ENCODE data around the gene FBXO47.

DNA sequence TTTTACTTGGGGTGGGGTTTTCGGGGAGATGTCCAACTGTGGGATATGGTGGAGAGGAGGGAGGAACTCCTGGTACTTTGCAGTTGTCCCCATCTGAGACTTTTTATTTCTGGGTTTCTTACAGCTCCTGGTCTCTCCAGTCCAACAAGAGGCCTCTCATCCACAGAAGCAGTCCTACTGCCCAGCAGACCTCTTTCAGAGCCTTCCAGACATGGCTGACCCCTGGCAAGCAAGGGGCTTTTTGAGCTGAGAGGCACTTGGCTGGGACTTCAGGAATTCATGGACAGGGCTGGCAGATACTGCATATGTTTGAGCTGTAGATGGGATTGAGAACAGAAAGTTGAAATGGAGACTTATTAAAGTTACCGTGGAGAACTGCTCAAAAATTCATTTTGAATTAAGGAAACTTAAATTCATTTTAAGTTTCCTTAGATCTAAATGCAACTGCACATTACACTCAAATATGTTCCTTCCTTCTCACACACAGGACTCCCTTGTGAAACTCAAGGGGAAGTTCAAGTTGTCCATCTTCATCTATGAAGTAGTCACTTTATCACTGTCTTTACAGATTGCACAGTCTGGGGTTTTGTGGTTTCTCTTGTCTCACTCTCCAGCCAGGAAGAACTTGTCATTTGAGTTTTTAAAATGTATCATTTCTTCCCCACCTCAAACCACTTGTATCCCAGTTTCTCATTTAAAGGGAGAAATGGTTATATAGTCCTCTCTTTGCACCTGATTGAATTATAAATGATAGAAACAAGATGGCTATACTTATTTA is 40.7 kb downstream of the FBXO47 start:
- TF ChIP-seq POLR2A (IDR thresholded peaks at IDR 0.05): no peak
- TF ChIP-seq, protein P1, sequence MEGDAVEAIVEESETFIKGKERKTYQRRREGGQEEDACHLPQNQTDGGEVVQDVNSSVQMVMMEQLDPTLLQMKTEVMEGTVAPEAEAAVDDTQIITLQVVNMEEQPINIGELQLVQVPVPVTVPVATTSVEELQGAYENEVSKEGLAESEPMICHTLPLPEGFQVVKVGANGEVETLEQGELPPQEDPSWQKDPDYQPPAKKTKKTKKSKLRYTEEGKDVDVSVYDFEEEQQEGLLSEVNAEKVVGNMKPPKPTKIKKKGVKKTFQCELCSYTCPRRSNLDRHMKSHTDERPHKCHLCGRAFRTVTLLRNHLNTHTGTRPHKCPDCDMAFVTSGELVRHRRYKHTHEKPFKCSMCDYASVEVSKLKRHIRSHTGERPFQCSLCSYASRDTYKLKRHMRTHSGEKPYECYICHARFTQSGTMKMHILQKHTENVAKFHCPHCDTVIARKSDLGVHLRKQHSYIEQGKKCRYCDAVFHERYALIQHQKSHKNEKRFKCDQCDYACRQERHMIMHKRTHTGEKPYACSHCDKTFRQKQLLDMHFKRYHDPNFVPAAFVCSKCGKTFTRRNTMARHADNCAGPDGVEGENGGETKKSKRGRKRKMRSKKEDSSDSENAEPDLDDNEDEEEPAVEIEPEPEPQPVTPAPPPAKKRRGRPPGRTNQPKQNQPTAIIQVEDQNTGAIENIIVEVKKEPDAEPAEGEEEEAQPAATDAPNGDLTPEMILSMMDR (IDR thresholded peaks at IDR 0.05 in 4 of 5, conservative IDR thresholded peaks at IDR 0.05 in 1 of 5): no peak
